Measurements from ENCODE around the gene SLC8A2.
A peak's percentile ranks its signal among the peaks of the same experiment; 100 is the strongest.

SLC8A2 gene

DNA sequence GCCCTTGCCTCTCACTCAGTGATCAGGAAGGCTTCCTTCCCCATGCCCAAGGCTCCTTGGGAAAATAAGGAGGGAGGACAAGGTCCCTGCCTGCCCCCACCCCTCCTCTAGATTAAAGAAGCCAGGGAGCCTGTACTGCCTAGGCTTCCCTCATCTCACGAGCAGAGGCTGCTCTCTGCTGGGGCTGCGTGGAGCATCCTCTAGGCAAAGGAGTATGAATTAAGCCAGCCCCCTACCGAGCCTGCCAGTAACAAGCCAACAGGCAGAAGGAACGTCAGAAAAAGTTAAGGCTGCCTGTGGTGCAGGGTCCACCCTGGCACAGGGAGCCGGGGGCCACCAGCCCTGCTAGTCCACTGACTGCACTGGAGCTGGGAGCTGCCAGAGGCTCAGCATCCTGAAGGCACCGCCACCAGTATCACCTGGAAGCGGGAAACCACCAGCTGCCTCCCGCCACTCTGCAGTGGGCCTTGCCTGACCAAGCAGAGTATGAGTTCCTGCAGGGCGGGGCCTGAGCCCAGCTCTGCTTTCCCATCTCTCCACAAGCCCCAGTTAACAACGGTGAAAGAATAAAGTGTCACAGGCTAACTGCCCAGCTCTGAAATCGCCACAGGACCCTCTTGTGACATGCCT, 36.3 kb upstream of the SLC8A2 start:
- H3K9ac ChIP-seq (ENCODE audit: low read length), result no peak overlapping the region
- no peak overlapping the region for H2AK5ac ChIP-seq (ENCODE audit: low read length)
- peaks cover 26% of the 10 kb centered on the region for H3K79me2 ChIP-seq (ENCODE audit: control insufficient read depth, insufficient read depth, low read length)
- no peak overlapping the region for H3K56ac ChIP-seq (ENCODE audit: low read length)
- H4K5ac ChIP-seq (ENCODE audit: low read length), result no peak overlapping the region
- no peak overlapping the region for H4K8ac ChIP-seq (ENCODE audit: low read depth, low read length)
- no peak overlapping the region for H3K4ac ChIP-seq (ENCODE audit: low read depth, low read length)
- no peaks in the 10 kb centered on the region for H3K36me3 ChIP-seq (ENCODE audit: control insufficient read depth, insufficient read depth, low read length)
- no peak overlapping the region for H3K27ac ChIP-seq (ENCODE audit: low read depth, low read length)
- no CpG with 5 or more reads among the region's 11 CpGs for WGBS (ENCODE audit: extremely low coverage, insufficient coverage, low lambda C conversion rate)
- H3K4me2 ChIP-seq (ENCODE audit: low read length), result no peak overlapping the region
- no peak overlapping the region for H3K23ac ChIP-seq (ENCODE audit: low read length)
- H2BK5ac ChIP-seq (ENCODE audit: low read length), result no peak overlapping the region
- H2BK120ac ChIP-seq (ENCODE audit: low read depth, low read length), result no peak overlapping the region
- no peak overlapping the region for H2BK15ac ChIP-seq (replicated peaks; ENCODE audit: low read depth)
- H3K79me1 ChIP-seq (ENCODE audit: low read length), result peaks cover 27% of the 10 kb centered on the region
- no peak overlapping the region for H3K18ac ChIP-seq (ENCODE audit: low read length)
- no peaks in the 10 kb centered on the region for H3K27me3 ChIP-seq (ENCODE audit: insufficient read depth, low read length, poor library complexity)
- H3K4me1 ChIP-seq (ENCODE audit: control insufficient read depth, low read depth, low read length), result no peaks in the 10 kb centered on the region
- peak; percentile 32 for DNase-seq
- H3K4me3 ChIP-seq (ENCODE audit: low read length), result no peak overlapping the region

DNA sequence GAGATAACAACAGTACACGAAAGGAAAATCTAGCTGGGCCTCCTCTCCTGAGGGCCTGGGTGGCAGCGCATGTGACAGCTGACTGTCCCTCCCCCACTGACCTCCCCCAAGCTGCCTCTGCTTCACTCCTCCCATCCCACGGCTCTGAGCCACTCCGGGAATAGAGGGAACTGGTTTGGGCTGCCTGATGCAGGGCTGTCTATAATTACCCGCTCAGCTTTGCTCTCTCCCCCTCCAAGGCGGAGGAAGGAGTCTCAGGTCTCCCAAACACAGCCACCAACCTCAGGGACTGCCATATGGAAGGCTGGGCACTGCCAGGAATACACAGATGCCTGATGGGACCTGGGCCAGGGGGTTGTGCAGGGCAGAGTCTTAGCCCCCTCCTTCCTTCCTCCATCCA, 35.3 kb upstream of the SLC8A2 start:
- Histone ChIP-seq H3K27ac (ENCODE audit: low read depth, low read length) (no peak overlapping the region), H3K23ac (ENCODE audit: low read length) (no peak overlapping the region), H4K5ac (ENCODE audit: low read length) (no peak overlapping the region), H3K4ac (ENCODE audit: low read depth, low read length) (no peak overlapping the region), H3K79me2 (ENCODE audit: control insufficient read depth, insufficient read depth, low read length) (peaks cover 17% of the 10 kb centered on the region), H3K4me1 (ENCODE audit: control insufficient read depth, low read depth, low read length) (no peaks in the 10 kb centered on the region), H2BK5ac (ENCODE audit: low read length) (no peak overlapping the region), H2BK15ac (replicated peaks; ENCODE audit: low read depth) (no peak overlapping the region), H3K27me3 (ENCODE audit: insufficient read depth, low read length, poor library complexity) (no peaks in the 10 kb centered on the region), H3K18ac (ENCODE audit: low read length) (no peak overlapping the region), H2AK5ac (ENCODE audit: low read length) (no peak overlapping the region), H3K56ac (ENCODE audit: low read length) (no peak overlapping the region), H3K79me1 (ENCODE audit: low read length) (peaks cover 20% of the 10 kb centered on the region), H3K36me3 (ENCODE audit: control insufficient read depth, insufficient read depth, low read length) (no peaks in the 10 kb centered on the region), H4K8ac (ENCODE audit: low read depth, low read length) (no peak overlapping the region), H3K9ac (ENCODE audit: low read length) (no peak overlapping the region), H3K4me2 (ENCODE audit: low read length) (no peak overlapping the region), H2BK120ac (ENCODE audit: low read depth, low read length) (no peak overlapping the region), H3K4me3 (ENCODE audit: low read length) (no peak overlapping the region)
- DNase-seq, result no peak
- no CpG with 5 or more reads among the region's 6 CpGs for WGBS (ENCODE audit: extremely low coverage, insufficient coverage, low lambda C conversion rate)

- H2BK15ac ChIP-seq (replicated peaks; ENCODE audit: low read depth), result no peak overlapping the region
Observed at GRCh38 chr19:47506459-47506858, 34.8 kb upstream of the SLC8A2 start.

DNA sequence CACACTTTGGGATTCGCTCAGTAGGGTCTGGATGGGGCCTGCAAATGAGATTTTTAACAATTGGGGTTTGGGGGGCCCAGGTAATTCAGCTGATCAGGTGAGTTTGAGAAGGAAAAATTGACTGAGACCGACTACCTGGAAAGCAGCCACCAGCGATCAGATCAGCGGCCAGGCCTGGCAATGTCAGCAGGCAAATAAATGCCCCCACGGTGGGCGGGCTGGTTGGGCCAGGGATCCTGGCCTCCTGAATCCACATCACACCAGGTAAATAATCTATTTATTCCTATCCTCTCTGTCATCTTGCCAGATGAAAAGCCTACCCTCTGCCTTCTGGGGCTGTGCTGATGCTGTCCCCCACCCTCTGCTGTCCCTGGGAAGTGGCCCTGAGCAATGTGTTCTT, 33.8 kb upstream of the SLC8A2 start:
- H2BK5ac ChIP-seq (ENCODE audit: low read length), result no peak overlapping the region
- H3K79me1 ChIP-seq (ENCODE audit: low read length), result peaks cover 12% of the 10 kb centered on the region
- no peak for DNase-seq
- no peak overlapping the region for H3K23ac ChIP-seq (ENCODE audit: low read length)
- H3K27me3 ChIP-seq (ENCODE audit: insufficient read depth, low read length, poor library complexity), result no peaks in the 10 kb centered on the region
- no peaks in the 10 kb centered on the region for H3K4me1 ChIP-seq (ENCODE audit: control insufficient read depth, low read depth, low read length)
- no peak overlapping the region for H3K18ac ChIP-seq (ENCODE audit: low read length)
- H3K79me2 ChIP-seq (ENCODE audit: control insufficient read depth, insufficient read depth, low read length), result peaks cover 8% of the 10 kb centered on the region
- peaks cover 2% of the 10 kb centered on the region for H3K36me3 ChIP-seq (ENCODE audit: control insufficient read depth, insufficient read depth, low read length)
- WGBS (ENCODE audit: extremely low coverage, insufficient coverage, low lambda C conversion rate), result no CpG with 5 or more reads among the region's 6 CpGs
- no peak overlapping the region for H3K4me3 ChIP-seq (ENCODE audit: low read length)
- no peak overlapping the region for H2BK120ac ChIP-seq (ENCODE audit: low read depth, low read length)
- H3K4me2 ChIP-seq (ENCODE audit: low read length), result no peak overlapping the region
- H3K56ac ChIP-seq (ENCODE audit: low read length), result no peak overlapping the region
- no peak overlapping the region for H4K5ac ChIP-seq (ENCODE audit: low read length)
- no peak overlapping the region for H4K8ac ChIP-seq (ENCODE audit: low read depth, low read length)
- H2BK15ac ChIP-seq (replicated peaks; ENCODE audit: low read depth), result no peak overlapping the region
- H3K4ac ChIP-seq (ENCODE audit: low read depth, low read length), result no peak overlapping the region
- H3K27ac ChIP-seq (ENCODE audit: low read depth, low read length), result no peak overlapping the region
- H3K9ac ChIP-seq (ENCODE audit: low read length), result no peak overlapping the region
- H2AK5ac ChIP-seq (ENCODE audit: low read length), result no peak overlapping the region

More at GRCh38 chr19:47506459-47506858, 34.8 kb upstream of the SLC8A2 start:
- Histone ChIP-seq H3K56ac (ENCODE audit: low read length) (no peak overlapping the region), H3K4me2 (ENCODE audit: low read length) (no peak overlapping the region), H3K9ac (ENCODE audit: low read length) (no peak overlapping the region), H2AK5ac (ENCODE audit: low read length) (no peak overlapping the region), H3K23ac (ENCODE audit: low read length) (no peak overlapping the region), H3K18ac (ENCODE audit: low read length) (no peak overlapping the region), H3K4me1 (ENCODE audit: control insufficient read depth, low read depth, low read length) (no peaks in the 10 kb centered on the region), H3K79me1 (ENCODE audit: low read length) (peaks cover 16% of the 10 kb centered on the region), H2BK5ac (ENCODE audit: low read length) (no peak overlapping the region), H3K4me3 (ENCODE audit: low read length) (no peak overlapping the region), H4K8ac (ENCODE audit: low read depth, low read length) (no peak overlapping the region), H3K79me2 (ENCODE audit: control insufficient read depth, insufficient read depth, low read length) (peaks cover 12% of the 10 kb centered on the region), H2BK120ac (ENCODE audit: low read depth, low read length) (no peak overlapping the region), H3K27ac (ENCODE audit: low read depth, low read length) (no peak overlapping the region), H4K5ac (ENCODE audit: low read length) (no peak overlapping the region), H3K4ac (ENCODE audit: low read depth, low read length) (no peak overlapping the region), H3K27me3 (ENCODE audit: insufficient read depth, low read length, poor library complexity) (no peaks in the 10 kb centered on the region), H3K36me3 (ENCODE audit: control insufficient read depth, insufficient read depth, low read length) (peaks cover under 1% of the 10 kb centered on the region)
- DNase-seq, result no peak
- WGBS (ENCODE audit: extremely low coverage, insufficient coverage, low lambda C conversion rate), result no CpG with 5 or more reads among the region's 8 CpGs

- H3K4me2 ChIP-seq (ENCODE audit: low read length), result no peak overlapping the region
- H2AK5ac ChIP-seq (ENCODE audit: low read length), result no peak overlapping the region
- peaks cover 10% of the 10 kb centered on the region for H3K79me1 ChIP-seq (ENCODE audit: low read length)
- no peak overlapping the region for H3K18ac ChIP-seq (ENCODE audit: low read length)
- H3K23ac ChIP-seq (ENCODE audit: low read length), result no peak overlapping the region
- no peak for DNase-seq
- no peaks in the 10 kb centered on the region for H3K27me3 ChIP-seq (ENCODE audit: insufficient read depth, low read length, poor library complexity)
- no peak overlapping the region for H4K5ac ChIP-seq (ENCODE audit: low read length)
- H3K4ac ChIP-seq (ENCODE audit: low read depth, low read length), result no peak overlapping the region
- H3K9ac ChIP-seq (ENCODE audit: low read length), result no peak overlapping the region
- WGBS (ENCODE audit: extremely low coverage, insufficient coverage, low lambda C conversion rate), result no CpG with 5 or more reads among the region's 5 CpGs
- no peak overlapping the region for H4K8ac ChIP-seq (ENCODE audit: low read depth, low read length)
- H2BK5ac ChIP-seq (ENCODE audit: low read length), result no peak overlapping the region
- no peak overlapping the region for H3K56ac ChIP-seq (ENCODE audit: low read length)
- no peak overlapping the region for H2BK15ac ChIP-seq (replicated peaks; ENCODE audit: low read depth)
- peaks cover 2% of the 10 kb centered on the region for H3K36me3 ChIP-seq (ENCODE audit: control insufficient read depth, insufficient read depth, low read length)
- peaks cover 3% of the 10 kb centered on the region for H3K79me2 ChIP-seq (ENCODE audit: control insufficient read depth, insufficient read depth, low read length)
- H3K27ac ChIP-seq (ENCODE audit: low read depth, low read length), result no peak overlapping the region
- no peaks in the 10 kb centered on the region for H3K4me1 ChIP-seq (ENCODE audit: control insufficient read depth, low read depth, low read length)
- no peak overlapping the region for H3K4me3 ChIP-seq (ENCODE audit: low read length)
- no peak overlapping the region for H2BK120ac ChIP-seq (ENCODE audit: low read depth, low read length)
Observed at GRCh38 chr19:47503826-47504150, 32.1 kb upstream of the SLC8A2 start.

DNA sequence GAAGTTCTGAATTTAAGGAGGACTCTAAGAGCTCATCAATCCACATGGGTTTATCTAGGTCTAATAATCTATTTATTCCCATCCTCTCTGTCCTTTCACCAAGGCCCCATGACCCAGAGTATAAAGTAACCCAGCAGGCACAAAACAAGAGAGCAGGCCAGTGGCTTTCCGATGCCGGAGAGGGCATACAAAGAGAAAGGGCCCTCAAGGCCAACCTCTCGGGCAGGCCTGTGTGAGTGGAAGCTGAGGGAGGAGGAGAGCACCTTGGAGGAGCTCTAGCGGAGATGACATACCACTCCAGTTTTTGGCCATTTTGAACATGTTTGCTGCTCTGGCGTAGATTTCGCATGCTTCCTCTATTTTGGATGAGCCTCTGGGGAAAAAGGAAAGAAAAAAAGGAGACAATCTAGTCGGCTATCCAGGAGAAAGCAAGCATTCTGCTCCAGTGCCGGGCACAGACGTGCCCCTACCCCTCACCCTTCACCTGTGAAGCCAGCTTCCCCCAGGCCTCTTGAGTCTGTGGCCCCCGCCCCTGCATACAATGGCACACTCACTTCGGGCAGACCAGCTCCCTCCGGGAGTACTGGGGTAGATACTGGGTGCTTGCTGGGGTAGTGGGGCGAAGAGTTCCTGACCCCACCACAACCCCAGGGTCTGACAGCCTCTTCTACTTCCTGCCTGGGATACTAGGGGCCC, 31.6 kb upstream of the SLC8A2 start:
- Histone ChIP-seq H4K5ac (ENCODE audit: low read length) (no peak overlapping the region), H2BK5ac (ENCODE audit: low read length) (no peak overlapping the region), H3K23ac (ENCODE audit: low read length) (no peak overlapping the region), H3K36me3 (ENCODE audit: control insufficient read depth, insufficient read depth, low read length) (peaks cover 2% of the 10 kb centered on the region), H2AK5ac (ENCODE audit: low read length) (no peak overlapping the region), H3K18ac (ENCODE audit: low read length) (no peak overlapping the region), H3K4me2 (ENCODE audit: low read length) (no peak overlapping the region), H3K4me3 (ENCODE audit: low read length) (no peak overlapping the region), H3K79me1 (ENCODE audit: low read length) (peaks cover 10% of the 10 kb centered on the region), H2BK15ac (replicated peaks; ENCODE audit: low read depth) (no peak overlapping the region), H2BK120ac (ENCODE audit: low read depth, low read length) (no peak overlapping the region), H3K9ac (ENCODE audit: low read length) (no peak overlapping the region), H3K4ac (ENCODE audit: low read depth, low read length) (no peak overlapping the region), H4K8ac (ENCODE audit: low read depth, low read length) (no peak overlapping the region), H3K27me3 (ENCODE audit: insufficient read depth, low read length, poor library complexity) (no peaks in the 10 kb centered on the region), H3K27ac (ENCODE audit: low read depth, low read length) (no peak overlapping the region), H3K79me2 (ENCODE audit: control insufficient read depth, insufficient read depth, low read length) (peaks cover 2% of the 10 kb centered on the region), H3K56ac (ENCODE audit: low read length) (no peak overlapping the region), H3K4me1 (ENCODE audit: control insufficient read depth, low read depth, low read length) (no peaks in the 10 kb centered on the region)
- no CpG with 5 or more reads among the region's 13 CpGs for WGBS (ENCODE audit: extremely low coverage, insufficient coverage, low lambda C conversion rate)
- DNase-seq, result no peak
